GM21390 (cell line): Measurements from ENCODE around the gene KSR2.

Experiments
- ATAC-seq: cut with Tn5 transposase; IDR thresholded peaks from one replicate; pipeline ENCODE4 v1.9.1; 2021; ENCODE audit not compliant: unreplicated experiment

The KSR2 gene

GRCh38 chr12:117470804-117471203 is 498.0 kb downstream of the KSR2 start:
- no peak for ATAC-seq

GRCh38 chr12:117469883-117470483 is 498.8 kb downstream of the KSR2 start:
- no peak for ATAC-seq

GRCh38 chr12:117468016-117468415 is 500.8 kb downstream of the KSR2 start:
- no peak for ATAC-seq

GRCh38 chr12:117467588-117467987 is 501.2 kb downstream of the KSR2 start:
- no peak for ATAC-seq

- ATAC-seq, result no peak
Measured at GRCh38 chr12:117466677-117467362, 502.0 kb downstream of the KSR2 start.

- no peak for ATAC-seq
Measured at GRCh38 chr12:117461732-117462131, 507.1 kb downstream of the KSR2 start.

- no peak for ATAC-seq
Measured at GRCh38 chr12:117459229-117459628, 509.6 kb downstream of the KSR2 start.

GRCh38 chr12:117457189-117457588 is 511.6 kb downstream of the KSR2 start:
- ATAC-seq, result no peak

- no peak for ATAC-seq
Measured at GRCh38 chr12:117456076-117456475, 512.7 kb downstream of the KSR2 start.

- ATAC-seq, result no peak
Measured at GRCh38 chr12:117453961-117454360, 514.8 kb downstream of the KSR2 start.

GRCh38 chr12:117452112-117452511 is 516.7 kb downstream of the KSR2 start:
- no peak for ATAC-seq

- ATAC-seq, result no peak
Measured at GRCh38 chr12:117450209-117450608, 518.6 kb downstream of the KSR2 start.

GRCh38 chr12:117447665-117448366 is 521.0 kb downstream of the KSR2 start:
- no peak for ATAC-seq

GRCh38 chr12:117444781-117445180 is 524.0 kb downstream of the KSR2 start:
- ATAC-seq, result no peak

GRCh38 chr12:117441751-117442150 is 527.0 kb downstream of the KSR2 start:
- no peak for ATAC-seq

GRCh38 chr12:117440384-117440783 is 528.4 kb downstream of the KSR2 start:
- ATAC-seq, result no peak

- no peak for ATAC-seq
Measured at GRCh38 chr12:117439531-117440001, 529.2 kb downstream of the KSR2 start.

GRCh38 chr12:117438809-117439208 is 530.0 kb downstream of the KSR2 start:
- ATAC-seq, result no peak

- ATAC-seq, result no peak
Measured at GRCh38 chr12:117437516-117438255, 531.1 kb downstream of the KSR2 start.

GRCh38 chr12:117433878-117434277 is 534.9 kb downstream of the KSR2 start:
- ATAC-seq, result no peak

GRCh38 chr12:117430246-117430645 is 538.5 kb downstream of the KSR2 start:
- ATAC-seq, result no peak
